Fibroblast of skin of back (primary cell): Measurements from ENCODE around the gene FBXO38. TPM values are rescaled to one million over a fixed set of nuclear protein-coding genes. Genes with fewer than 3 reads are reported as not detected.

ENCODE experiments used
- DNase-seq: peaks from one replicate; pipeline ENCODE4 v3.0.0-alpha.2; 2013
- polyA plus RNA-seq, 2 experiments: library from polyadenylated mRNA; unstranded; fragments of 120-200 nt; gene quantifications; one replicate each; pipeline ENCODE4 v1.2.1, GENCODE V29; 2013; ENCODE audit not compliant: insufficient read length in 2 of 2

Gene FBXO38
- polyA plus RNA-seq (2013, experiment 1 of 2; ENCODE audit: insufficient read length): 21.2 TPM
- 23.3 TPM for polyA plus RNA-seq (2013, experiment 2 of 2; ENCODE audit: insufficient read length)

GRCh38 chr5:148383564-148384379, at the start of gene FBXO38:
Gene FBXO38 (plus strand): TSS chr5:148383958. CDS start chr5:148394777, 10,819 bp downstream.
- DNase-seq: peak; percentile 96

GRCh38 chr5:148335259-148335658, 48.5 kb upstream of the FBXO38 start, which contains the start of gene SPINK9:
Gene SPINK9 (plus strand): TSS chr5:148335559. CDS start chr5:148335614, 55 bp downstream.
- DNase-seq: no peak

GRCh38 chr5:148336704-148337435, 46.9 kb upstream of the FBXO38 start:
- DNase-seq: no peak

GRCh38 chr5:148342371-148343045, 41.2 kb upstream of the FBXO38 start:
- no peak for DNase-seq

- no peak for DNase-seq
These were observed 40.7 kb upstream of the FBXO38 start for GRCh38 chr5:148343046-148343407.

GRCh38 chr5:148343603-148344487, 39.9 kb upstream of the FBXO38 start:
- no peak for DNase-seq

GRCh38 chr5:148347706-148348105, 36.1 kb upstream of the FBXO38 start:
- DNase-seq: no peak

GRCh38 chr5:148352696-148353095, 31.1 kb upstream of the FBXO38 start:
- no peak for DNase-seq

GRCh38 chr5:148353634-148354033, 30.1 kb upstream of the FBXO38 start:
- no peak for DNase-seq

GRCh38 chr5:148364343-148364742, 19.4 kb upstream of the FBXO38 start:
- DNase-seq: no peak

GRCh38 chr5:148368299-148368698, 15.5 kb upstream of the FBXO38 start:
- no peak for DNase-seq

- DNase-seq: no peak
These were observed 11.5 kb upstream of the FBXO38 start for GRCh38 chr5:148372166-148372725.

- DNase-seq: peak; percentile 68
These were observed 10.9 kb upstream of the FBXO38 start for GRCh38 chr5:148372893-148373292.

- DNase-seq: peak; percentile 66
These were observed 8.9 kb upstream of the FBXO38 start for GRCh38 chr5:148374690-148375360.

GRCh38 chr5:148376198-148376597, 7.6 kb upstream of the FBXO38 start:
- no peak for DNase-seq

- DNase-seq: no peak
These were observed 5.1 kb upstream of the FBXO38 start for GRCh38 chr5:148378670-148379069.

- DNase-seq: no peak
These were observed 4.4 kb upstream of the FBXO38 start for GRCh38 chr5:148379340-148379739.

GRCh38 chr5:148381906-148382305, 1.9 kb upstream of the FBXO38 start:
- no peak for DNase-seq

- DNase-seq: no peak
These were observed 797 bp upstream of the FBXO38 start for GRCh38 chr5:148382961-148383360.

- DNase-seq: no peak
These were observed 601 bp downstream of the FBXO38 start for GRCh38 chr5:148384380-148384737.

- DNase-seq: no peak
These were observed 1.3 kb downstream of the FBXO38 start for GRCh38 chr5:148385094-148385493.
